NCI-H146 treated with DMSO at 0.1 percent for 48 hours (cell line): ENCODE measurements around the gene PTPRN2.
A peak's percentile ranks its signal among the peaks of the same experiment; 100 is the strongest.
"Not testable (repeated sequence)": the region's sequence is repeated elsewhere in the genome, so short reads cannot be mapped to it uniquely, and the experiment has no call there.

Source experiments
- DNase-seq: peaks from one replicate; lab custom pipeline; 2025; ENCODE audit not compliant: unreplicated experiment; lab: John Stamatoyannopoulos, UW

PTPRN2 gene

DNA sequence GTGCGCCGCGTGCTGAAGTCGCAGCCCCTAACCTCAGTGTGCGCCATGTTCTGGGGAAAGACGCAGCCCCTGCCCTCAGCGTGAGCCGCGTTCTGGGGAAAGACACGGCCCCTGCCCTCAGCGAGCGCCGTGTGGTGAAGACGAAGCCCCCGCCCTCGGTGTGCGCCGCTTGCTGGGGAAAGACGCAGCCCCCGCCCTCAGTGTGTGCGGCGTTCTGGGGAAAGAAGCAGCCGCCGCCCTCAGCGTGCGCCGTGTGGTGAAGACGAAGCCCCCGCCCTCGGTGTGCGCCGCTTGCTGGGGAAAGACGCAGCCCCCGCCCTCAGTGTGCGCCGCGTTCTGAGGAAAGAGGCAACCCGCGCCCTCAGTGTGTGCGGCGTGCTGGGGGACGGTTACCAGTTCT is 383.7 kb downstream of the PTPRN2 start:
- DNase-seq, result not testable (repeated sequence)

DNA sequence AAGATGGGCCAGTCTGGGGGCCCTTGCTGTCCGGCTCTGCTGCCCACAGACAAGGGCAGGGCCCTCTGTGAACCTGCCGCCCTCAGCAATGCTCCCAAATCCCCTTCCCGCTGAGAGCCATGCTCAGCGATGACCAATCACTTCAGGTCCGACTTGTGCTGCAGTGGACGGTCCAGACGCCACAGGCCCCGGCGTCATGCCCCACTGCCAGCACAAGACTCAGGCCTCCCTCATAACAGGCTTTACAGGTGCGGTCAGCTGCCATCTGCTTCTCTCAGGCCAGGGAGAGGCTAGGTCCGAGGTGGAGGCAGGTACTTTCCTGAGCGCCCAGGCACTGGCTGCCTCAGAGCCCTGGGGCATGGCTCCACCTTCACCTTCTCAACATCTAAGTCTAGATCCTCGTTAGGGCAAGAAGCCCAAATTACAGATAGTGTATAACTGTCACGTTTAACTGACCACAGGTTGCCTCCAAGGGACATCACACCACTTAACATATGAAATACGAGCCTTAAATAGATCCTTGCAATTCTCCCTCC is 393.2 kb downstream of the PTPRN2 start:
- no peak for DNase-seq

DNA sequence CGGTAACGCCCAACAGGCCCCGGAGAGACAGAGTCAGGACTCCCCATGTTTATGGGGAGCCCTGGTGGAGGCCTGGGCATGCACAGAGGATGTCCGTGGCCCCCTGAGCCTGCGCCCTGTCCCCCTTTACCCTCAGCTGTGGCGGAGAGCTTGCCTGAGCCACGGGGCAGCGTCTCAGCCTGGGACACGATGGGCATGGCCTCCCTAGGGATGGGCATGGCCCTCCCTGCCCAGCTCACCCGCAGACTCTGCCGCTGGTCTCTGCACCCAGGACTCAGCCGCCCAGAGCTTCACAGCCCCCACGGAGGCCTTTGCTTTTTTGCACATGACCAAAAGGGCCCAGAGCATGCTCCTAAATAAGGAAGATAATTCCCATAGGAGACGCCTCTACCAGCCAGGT is 394.2 kb downstream of the PTPRN2 start:
- no peak for DNase-seq

DNA sequence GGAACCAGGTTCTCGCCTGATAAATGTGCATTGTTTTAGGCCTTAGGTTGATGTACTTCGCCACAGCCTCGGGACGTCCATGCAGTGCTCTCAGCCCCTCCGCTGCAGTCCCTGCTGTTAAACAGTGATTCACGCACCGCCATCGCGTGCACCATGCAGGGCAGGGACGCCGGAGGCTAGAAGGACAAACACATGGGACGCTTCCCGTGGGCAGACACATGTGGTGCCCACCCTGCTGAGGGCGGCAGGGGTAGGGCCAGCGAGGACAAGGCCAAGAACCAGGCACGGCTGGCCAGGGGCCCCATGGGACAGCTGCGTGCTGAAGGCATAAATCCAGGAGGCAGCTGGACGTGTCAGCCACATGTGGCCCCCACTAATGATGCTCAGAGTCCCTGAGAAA is 394.7 kb downstream of the PTPRN2 start:
- DNase-seq, result no peak

DNA sequence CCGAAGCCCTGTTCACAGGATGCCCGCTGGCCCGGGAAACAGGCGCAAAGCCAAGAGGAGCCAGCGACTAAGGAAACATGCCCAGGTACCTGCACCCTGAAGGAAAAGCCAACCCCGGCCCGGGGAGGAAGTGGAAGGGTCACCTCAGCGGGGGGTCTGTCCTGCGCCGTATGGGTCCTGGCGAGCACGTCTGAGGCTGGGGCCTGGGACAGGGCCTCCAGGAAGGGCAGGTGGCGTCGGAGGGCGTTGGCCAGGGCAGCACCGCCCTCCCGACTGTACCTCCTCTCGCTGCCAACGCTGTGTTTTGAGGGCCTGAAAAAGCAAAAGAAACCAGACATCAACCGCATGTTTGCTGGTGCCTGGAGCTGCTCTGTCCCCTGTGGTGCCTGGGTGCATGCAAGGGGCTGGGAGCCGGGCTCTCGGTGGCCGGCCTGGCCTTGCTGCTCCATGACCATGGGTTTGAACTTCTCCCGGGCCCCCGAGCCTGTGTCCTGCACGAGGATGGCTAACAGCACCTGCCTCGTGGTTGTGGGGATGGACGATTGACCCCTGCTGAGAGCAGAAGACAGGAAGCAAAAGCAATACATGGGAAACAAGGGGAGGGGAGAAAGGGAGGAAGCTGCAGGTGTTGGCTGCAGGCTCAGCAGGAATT is 395.3 kb downstream of the PTPRN2 start:
- peak; percentile 25 for DNase-seq

DNA sequence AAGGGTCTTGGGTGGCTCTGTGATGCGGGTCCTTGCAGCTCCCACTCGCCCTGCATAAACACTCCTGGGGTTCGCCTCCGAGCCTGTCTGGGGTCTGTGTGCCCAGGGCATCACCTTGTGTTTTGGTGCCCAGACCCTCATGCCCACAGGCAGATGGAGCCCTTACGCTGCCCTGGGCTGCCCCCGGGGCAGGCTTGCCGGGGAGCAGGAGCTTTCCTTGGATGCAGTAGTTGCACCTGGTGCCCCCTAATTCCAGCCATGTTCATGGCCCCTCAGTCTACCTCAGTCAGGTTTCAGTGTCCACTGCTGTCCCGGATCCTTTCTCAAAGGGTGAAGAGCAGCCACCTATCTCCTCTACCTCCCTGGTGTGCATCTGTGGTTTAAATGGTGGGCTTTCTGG is 396.0 kb downstream of the PTPRN2 start:
- no peak for DNase-seq

DNA sequence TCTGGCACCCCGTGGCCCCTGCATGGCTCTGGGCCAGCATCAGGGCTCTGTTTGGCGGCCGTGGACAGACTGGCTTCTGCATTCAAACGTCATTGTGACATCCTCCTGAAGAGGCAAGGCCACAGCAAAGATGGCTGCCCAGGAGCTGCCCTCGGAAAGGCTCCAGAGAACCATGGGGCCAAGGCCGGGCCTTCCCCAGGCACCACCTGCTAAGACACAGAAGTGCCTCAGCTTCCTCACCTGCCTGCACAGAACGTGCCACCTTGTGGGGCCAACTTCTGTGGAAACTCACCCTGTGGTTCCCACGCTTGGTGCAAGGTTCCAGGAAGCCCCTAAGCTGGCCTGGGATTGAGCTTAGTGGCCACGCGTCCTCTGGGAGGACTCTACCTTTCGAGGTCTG is 396.9 kb downstream of the PTPRN2 start:
- no peak for DNase-seq

DNA sequence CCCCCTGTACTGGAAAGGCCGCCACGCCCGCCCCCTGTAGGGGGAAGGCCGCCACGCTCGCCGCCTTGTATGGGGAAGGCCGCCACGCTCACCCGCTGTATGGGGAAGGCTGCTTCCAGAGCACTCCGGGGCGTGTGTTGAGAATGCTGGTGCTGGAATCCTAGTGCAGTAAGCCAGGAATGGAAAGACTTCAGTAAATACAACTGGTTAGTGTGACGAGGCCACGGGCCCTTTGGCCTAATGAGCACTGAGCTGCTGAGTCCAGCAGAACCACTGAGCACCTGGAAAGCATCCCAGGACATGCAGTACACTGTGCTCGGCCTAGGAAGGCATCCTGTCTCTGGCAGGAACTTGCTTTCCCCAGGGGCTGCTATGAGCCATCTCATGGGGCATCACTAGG is 398.9 kb downstream of the PTPRN2 start:
- DNase-seq, result no peak

DNA sequence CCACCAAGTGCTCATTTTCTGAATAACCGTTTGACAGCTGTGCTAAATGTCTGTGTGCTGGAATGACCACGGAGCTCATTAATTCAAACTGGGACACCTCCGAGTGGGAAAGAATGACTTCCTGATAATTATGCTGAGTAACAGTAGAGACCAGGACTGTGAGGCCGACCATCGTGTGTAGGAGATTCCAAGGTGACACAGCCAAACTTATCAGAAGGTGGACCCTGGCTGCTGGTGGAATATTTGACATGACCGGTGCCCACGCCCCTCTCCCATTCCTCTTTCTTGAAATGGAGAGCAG is 400.0 kb downstream of the PTPRN2 start:
- DNase-seq, result no peak

DNA sequence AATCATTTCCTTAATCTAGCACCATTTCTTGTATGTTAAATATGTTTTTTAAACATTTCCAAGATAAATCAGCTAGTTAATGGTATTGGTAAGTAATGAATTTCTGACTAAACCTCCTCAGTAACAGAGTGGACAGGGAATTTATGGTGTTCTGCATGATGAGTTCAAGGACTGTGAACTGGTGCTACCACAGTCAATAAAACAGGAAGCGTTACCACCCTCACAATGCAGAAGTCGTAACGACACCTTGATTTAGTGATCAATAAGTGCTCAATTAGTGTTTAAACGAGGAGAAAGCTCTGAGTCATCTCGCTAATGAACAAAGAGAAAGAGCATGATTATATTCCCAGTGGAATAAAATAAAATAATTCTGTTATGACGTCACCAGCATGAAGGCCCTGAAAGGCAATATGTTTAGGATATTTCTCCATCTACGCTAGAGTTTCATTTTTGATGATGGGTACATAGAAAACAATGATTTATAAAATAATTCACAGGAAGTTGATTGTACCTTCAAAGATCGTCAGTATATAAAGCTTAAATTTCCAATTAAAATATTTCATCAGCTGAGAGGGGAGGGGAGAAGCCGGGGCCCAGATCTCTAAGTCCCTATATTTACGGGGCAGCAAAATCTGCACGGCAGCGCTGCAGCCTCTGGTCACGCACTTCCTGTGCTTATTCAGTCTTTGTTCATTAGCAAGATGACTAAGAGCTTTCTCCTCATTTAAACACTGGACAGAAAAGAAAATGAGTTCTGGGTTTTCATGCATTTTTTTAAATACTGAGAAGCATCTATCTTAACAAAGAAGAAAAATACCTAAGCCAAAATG is 400.5 kb downstream of the PTPRN2 start:
- DNase-seq, result peak; percentile 9

DNA sequence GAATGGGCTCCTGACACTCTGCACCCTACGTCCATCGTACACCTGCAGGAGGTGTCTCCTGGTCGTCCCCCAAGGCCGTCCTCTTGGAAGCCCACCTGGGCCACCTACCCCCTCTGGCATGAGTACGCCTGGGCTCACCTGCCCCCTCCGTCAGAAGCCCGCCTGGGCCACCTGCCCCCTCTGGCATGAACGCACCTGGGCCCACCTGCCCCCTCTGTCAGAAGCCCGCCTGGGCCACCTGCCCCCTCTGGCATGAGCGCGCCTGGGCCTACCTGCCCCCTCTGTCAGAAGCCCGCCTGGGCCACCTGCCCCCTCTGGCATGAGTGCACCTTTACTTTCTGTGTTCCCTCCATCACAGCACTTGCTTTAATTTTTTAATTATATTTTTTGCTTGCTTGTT is 401.2 kb downstream of the PTPRN2 start:
- no peak for DNase-seq

DNA sequence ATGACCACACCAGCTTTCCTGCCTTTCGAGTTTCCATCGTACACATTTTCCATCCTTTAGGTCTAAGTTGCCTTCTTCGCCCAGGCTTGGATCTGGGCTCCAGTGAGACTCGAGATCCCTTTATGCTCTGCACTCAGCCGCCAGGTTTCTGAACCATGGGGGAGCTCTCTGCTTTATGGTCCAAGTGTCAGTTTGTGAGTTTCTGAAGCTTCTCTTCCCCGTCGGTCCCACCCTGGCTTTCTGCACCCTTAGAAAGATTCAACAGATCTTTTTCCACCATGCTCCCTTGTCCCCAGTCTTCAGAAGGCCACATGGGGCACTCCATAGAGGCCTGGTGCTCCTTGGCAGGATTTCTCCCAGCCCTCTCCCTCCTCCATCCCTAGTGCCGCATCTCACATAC is 402.0 kb downstream of the PTPRN2 start:
- DNase-seq, result no peak

DNA sequence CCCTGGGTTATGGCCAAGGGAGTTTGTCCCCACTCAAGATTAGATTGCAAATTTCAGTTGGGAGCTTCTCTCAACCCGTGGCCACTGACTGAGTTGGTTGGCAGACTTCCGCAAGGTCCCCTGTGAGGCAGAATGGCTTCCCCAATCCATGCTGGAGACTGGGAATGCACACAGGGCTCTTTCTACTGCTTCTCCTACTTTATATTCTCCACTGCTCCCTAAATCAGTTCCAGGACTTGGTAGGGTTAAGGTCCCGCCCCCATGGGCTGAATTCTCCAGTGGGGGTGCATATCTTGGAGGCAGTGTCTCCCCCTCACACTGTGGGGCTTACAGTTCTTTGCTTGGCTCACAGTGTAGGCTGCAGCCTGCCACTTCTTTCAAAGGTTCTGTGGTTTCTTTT is 404.2 kb downstream of the PTPRN2 start:
- no peak for DNase-seq

DNA sequence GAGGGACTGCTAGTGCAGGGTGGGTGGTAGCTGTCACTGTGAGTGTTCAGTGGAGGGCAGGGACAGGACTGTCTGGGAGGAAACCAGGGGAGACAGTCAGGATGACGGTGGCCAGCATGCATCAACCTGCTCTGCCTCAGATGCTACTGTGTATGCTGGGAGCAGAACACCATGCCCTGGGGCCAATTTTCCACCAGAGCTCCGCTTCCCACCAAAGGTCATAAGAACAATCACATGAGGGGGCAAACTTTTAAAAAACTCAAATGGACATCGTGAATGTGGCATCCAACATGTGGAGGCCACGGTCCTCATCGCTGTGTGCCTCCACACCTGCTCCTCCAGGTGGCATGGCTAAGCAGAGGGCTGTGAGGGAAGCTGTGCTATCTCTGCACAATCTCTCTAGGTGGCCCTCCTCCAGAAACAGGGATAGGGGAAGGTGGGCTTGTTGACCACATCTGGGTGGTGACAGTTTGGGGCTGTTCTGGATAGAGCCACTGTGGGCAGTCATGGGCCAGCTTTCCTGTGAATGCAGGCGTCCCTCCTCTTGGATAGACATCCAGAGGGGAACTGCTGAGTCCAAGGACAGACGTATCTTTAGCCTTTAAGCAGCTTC is 411.0 kb downstream of the PTPRN2 start:
- DNase-seq, result no peak

DNA sequence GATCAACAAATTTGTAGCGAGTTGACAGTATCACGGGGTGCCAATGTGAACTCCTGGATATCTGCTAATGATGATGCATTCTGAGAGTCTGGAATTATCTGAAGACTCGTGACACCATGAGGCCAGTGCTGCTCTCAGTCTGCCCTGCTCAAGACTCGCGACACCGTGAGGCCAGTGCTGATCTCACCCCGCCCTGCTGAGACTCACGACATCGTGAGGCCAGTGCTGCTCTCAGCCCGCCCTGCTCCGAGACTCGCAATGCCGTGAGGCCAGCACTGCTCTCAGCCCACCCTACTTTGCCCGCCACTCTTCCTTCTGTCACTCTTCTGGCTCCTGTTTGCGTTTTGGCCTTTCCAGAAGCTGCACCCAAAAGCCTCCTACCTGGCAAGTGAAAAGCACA is 411.8 kb downstream of the PTPRN2 start:
- no peak for DNase-seq

DNA sequence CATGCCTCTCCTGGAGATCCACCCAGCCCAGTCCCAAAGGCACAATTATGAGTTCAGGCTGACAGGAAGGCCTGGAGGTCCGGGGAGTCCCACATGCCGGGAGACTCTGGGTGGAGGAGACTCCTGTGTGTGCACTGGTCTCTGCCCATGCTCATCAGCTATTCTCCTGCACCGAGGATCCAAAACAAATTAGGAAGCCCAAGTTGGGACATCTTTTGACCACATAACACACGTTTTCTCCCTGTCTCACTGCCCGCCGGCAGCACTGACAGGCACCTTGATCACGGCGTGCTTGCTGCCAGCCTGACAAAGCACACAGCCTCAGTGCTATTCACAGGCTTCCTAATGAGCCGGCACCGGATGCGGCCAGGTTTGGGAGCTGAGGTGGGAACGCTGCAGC is 412.7 kb downstream of the PTPRN2 start:
- no peak for DNase-seq

DNA sequence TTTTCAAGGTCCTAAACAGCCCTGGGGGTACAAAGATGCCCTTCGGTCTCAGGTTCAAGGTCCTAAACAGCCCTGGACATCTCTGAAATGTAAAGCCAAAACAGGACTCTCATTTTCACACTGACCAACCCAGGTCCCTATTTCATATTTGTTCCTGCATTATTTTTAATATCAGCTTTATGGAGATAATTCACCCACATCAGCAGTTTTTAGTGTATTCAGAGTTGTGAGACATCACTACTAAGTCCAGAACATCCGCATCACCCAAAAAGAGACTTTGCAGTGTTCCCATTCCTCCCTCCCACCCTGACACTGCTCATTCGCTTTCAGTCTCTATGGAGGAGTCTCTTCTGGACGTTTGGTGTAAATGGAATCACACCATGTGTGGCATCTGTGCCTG is 420.2 kb downstream of the PTPRN2 start:
- DNase-seq, result no peak

DNA sequence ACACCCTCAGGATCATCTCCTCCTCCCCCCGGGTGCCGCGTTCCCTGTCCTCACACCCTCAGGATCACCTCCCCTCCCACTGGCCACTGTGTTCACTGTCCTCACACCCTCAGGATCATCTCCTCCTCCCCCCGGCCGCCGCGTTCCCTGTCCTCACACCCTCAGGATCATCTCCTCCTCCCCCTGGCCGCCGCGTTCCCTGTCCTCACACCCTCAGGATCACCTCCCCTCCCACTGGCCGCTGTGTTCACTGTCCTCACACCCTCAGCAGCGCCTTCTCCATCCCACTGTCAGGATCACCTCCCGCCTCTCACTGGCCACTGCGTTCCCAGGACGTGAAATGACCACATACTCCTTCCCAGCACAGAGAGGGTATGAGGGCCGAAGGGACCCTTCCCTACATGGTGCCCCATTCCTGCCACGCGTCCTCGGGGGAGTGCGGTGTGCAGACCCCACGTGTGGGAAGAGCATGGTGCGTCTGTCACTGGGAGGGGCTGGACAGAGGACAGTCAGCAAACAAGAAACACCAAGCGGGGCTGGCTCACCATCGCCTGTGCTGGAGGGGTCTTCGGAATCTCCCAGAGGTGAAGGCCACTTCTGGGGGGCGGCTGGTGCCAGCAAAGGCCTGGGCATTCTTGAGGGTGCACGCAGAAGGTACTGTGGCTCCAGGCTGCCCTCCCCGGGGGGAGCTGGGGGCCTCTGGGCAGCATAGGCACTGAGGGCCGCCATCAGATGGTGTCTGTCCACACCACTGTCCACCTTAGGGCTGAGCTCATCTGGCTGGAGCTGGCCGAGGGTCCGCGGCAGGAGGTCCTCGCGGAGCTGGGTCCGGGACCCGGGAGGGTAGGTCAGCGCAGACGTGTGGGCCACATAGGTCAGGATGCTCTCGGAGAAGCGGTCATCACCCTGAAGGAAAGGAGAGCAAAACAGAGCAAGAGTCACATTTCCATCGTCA is 421.0 kb downstream of the PTPRN2 start:
- DNase-seq, result no peak

DNA sequence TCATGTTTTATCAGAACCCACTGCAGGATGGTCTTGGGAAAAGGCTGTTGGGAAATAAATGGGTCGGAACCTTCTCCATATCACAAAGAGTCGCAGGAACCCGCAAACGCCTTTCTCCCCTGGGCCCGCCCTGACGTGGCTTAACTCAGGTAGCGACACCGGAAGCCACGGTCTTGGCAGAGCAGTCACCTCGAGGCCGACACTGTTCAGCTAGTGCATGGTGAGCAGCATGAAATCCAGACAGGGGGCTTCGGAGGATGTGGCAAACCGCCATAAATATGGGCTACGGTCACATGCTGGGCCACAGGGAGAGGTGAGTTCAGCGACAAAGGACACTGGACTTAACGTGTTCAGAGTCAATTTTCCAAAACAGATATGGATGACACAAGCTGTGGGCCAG is 421.9 kb downstream of the PTPRN2 start:
- DNase-seq, result no peak

DNA sequence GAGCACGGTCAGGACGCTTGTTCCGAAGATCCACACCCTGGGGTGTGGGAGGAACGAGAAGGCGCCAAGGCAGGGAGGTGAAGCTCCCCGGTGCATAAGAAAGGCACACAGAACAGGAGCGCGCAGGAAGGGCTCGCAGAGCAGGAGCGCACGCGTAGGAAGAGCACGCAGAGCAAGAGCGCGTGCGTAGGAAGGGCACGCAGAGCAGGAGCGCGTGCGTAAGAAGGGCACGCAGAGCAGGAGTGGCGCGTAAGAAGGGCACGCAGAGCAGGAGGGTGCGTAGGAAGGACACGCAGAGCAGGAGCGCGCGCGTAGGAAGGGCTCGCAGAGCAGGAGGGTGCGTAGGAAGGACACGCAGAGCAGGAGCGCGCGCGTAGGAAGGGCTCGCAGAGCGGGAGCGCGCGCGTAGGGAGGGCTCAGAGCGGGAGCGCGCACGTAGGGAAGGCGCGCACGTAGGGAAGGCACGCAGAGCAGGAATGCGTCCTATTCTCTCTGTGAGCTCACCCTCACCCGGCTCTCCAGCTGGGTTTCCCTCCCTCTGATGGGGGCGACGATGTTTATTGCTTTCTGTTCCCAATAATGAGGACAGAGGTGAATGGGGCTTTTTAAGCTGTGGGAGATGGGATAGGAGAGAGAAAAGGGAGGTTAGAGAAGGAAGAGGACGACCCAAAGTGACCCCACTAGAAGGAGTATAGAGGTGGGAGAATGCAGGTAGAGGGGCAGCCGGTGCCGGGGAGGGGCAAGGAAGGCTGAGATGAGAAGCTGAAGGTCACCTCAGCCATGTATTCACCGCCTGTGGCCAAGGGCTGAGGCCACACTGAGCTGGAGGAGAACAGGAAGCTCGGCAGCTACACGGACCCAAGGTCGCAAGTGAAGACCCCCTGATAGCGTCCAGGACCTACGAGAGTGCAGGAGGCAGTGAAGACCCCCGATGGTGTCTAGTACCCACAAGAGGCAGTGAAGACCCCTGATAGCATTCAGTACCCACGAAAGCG is 423.2 kb downstream of the PTPRN2 start:
- DNase-seq, result no peak
